Measurements from ENCODE around the gene NRG2. TPM values are rescaled to one million over a fixed set of nuclear protein-coding genes. Genes with fewer than 3 reads are reported as not detected.
A peak's percentile ranks its signal among the peaks of the same experiment; 100 is the strongest.

NRG2 gene
- total RNA-seq, 2 donors from 2014 or later, result 5.6 to 6.5 TPM

GRCh38 chr5:139854029-139854605 lies 189.0 kb downstream of the NRG2 start:
- Histone ChIP-seq H3K27me3 (no peaks in the 10 kb centered on the region), H3K36me3 (replicated peaks in 1 of 2; ENCODE audit: insufficient read depth in 1 of 2, low read depth in 2 of 2) (no peaks in the 10 kb centered on the region), H3K4me3 (no peak overlapping the region), H3K4me1 (no peaks in the 10 kb centered on the region), H3K9me3 (no peaks in the 10 kb centered on the region), H3K27ac (no peak overlapping the region)
- DNase-seq (peak in 1 of 4 donors; percentile 1), ATAC-seq (no peak)
- 96 to 98% methylated on average over 7 of the region's 7 CpGs for WGBS, 2 donors
- intact Hi-C loops (cut with DNase I), result no loop called here
- TF ChIP-seq CTCF (IDR thresholded peaks at IDR 0.05) (no peak), POLR2A (IDR thresholded peaks at IDR 0.05) (no peak)

- DNase-seq (peak in 1 of 4 donors; percentile 2), ATAC-seq (no peak)
- no peaks in the 10 kb centered on the region for H3K4me1 ChIP-seq
- H3K36me3 ChIP-seq (replicated peaks in 1 of 2; ENCODE audit: insufficient read depth in 1 of 2, low read depth in 2 of 2), result no peaks in the 10 kb centered on the region
- no peak overlapping the region for H3K27ac ChIP-seq
- TF ChIP-seq CTCF (IDR thresholded peaks at IDR 0.05), result no peak
- TF ChIP-seq POLR2A (IDR thresholded peaks at IDR 0.05), result no peak
- WGBS, 2 donors, result 91 to 93% methylated on average over 6 to 8 of the region's 8 CpGs
- no peaks in the 10 kb centered on the region for H3K9me3 ChIP-seq
- no peak overlapping the region for H3K4me3 ChIP-seq
- no peaks in the 10 kb centered on the region for H3K27me3 ChIP-seq
- intact Hi-C loops (cut with DNase I), result no loop called here
Observed at GRCh38 chr5:139852696-139853095, 190.4 kb downstream of the NRG2 start.

- WGBS, 2 donors, result 92 to 93% methylated on average over 17 to 18 of the region's 19 CpGs
- TF ChIP-seq POLR2A (IDR thresholded peaks at IDR 0.05) (no peak), CTCF (IDR thresholded peaks at IDR 0.05) (no peak)
- no peaks in the 10 kb centered on the region for H3K27me3 ChIP-seq
- H3K4me3 ChIP-seq, result no peak overlapping the region
- ATAC-seq (no peak), DNase-seq (no peak)
- no peaks in the 10 kb centered on the region for H3K36me3 ChIP-seq (replicated peaks in 1 of 2; ENCODE audit: insufficient read depth in 1 of 2, low read depth in 2 of 2)
- H3K27ac ChIP-seq, result no peak overlapping the region
- H3K4me1 ChIP-seq, result peaks cover 6% of the 10 kb centered on the region
- no peaks in the 10 kb centered on the region for H3K9me3 ChIP-seq
- intact Hi-C loops (cut with DNase I), result no loop called here
Observed at GRCh38 chr5:139851558-139851957, 191.5 kb downstream of the NRG2 start.

GRCh38 chr5:139850423-139851016 lies 192.6 kb downstream of the NRG2 start:
- H3K27me3 ChIP-seq, result no peaks in the 10 kb centered on the region
- TF ChIP-seq CTCF (IDR thresholded peaks at IDR 0.05) (no peak), POLR2A (IDR thresholded peaks at IDR 0.05) (no peak)
- 71 to 90% methylated on average over 3 of the region's 3 CpGs for WGBS, 2 donors
- intact Hi-C loops (cut with DNase I), result no loop called here
- peaks cover 12% of the 10 kb centered on the region for H3K4me1 ChIP-seq
- H3K27ac ChIP-seq, result no peak overlapping the region
- H3K4me3 ChIP-seq, result no peak overlapping the region
- H3K36me3 ChIP-seq (replicated peaks in 1 of 2; ENCODE audit: insufficient read depth in 1 of 2, low read depth in 2 of 2), result no peaks in the 10 kb centered on the region
- ATAC-seq (no peak), DNase-seq (peak in 1 of 4 donors; percentile 4)
- H3K9me3 ChIP-seq, result no peaks in the 10 kb centered on the region

GRCh38 chr5:139849942-139850341 lies 193.2 kb downstream of the NRG2 start:
- H3K36me3 ChIP-seq (replicated peaks in 1 of 2; ENCODE audit: insufficient read depth in 1 of 2, low read depth in 2 of 2), result no peaks in the 10 kb centered on the region
- no peak overlapping the region for H3K4me3 ChIP-seq
- intact Hi-C loops (cut with DNase I), result no loop called here
- DNase-seq (no peak), ATAC-seq (no peak)
- TF ChIP-seq CTCF (IDR thresholded peaks at IDR 0.05) (no peak), POLR2A (IDR thresholded peaks at IDR 0.05) (no peak)
- H3K9me3 ChIP-seq, result no peaks in the 10 kb centered on the region
- H3K27me3 ChIP-seq, result no peaks in the 10 kb centered on the region
- peak overlapping the region in 1 of 4 donors; percentile 7 for H3K27ac ChIP-seq
- H3K4me1 ChIP-seq, result peaks cover 12% of the 10 kb centered on the region
- WGBS, 2 donors, result 76 to 94% methylated on average over 2 of the region's 2 CpGs

Measured in body of pancreas (tissue), 4 donors.